WTC11 (cell line): ENCODE measurements around the gene SLC17A4. TPM values are rescaled to one million over a fixed set of nuclear protein-coding genes. Genes with fewer than 3 reads are reported as not detected.

Experiments used
- ATAC-seq: fragments of 200-7000 bp; cut with Tn5 transposase; 2 replicates; pipeline ENCODE4 v1.10.0; 2021; ENCODE audit warnings: mild to moderate bottlenecking, moderate library complexity
- CTCF ChIA-PET: fragments of 300-600 bp; sonication (Branson Sonifier 250); formaldehyde crosslinking; loops from one replicate; lab custom pipeline; 2021; ENCODE audit warnings: antibody characterized with exemption; lab: Charles Lee
- POLR2A ChIA-PET: fragments of 350-600 bp; sonication (Branson Sonifier 250); formaldehyde crosslinking; loops from one replicate; lab custom pipeline; 2021; ENCODE audit warnings: antibody characterized with exemption; lab: Charles Lee
- DNase-seq: peaks from one replicate; pipeline ENCODE4 v3.0.0; 2021; ENCODE audit warnings: low spot score
- H3K27ac Mint-ChIP-seq: 2 replicates; pipeline ENCODE4 v1.8.0; 2021; ENCODE audit warnings: mixed read lengths
- H3K27me3 Mint-ChIP-seq: 2 replicates; pipeline ENCODE4 v1.8.0; 2021; ENCODE audit warnings: low read depth, mild to moderate bottlenecking, moderate library complexity, mixed read lengths
- H3K36me3 Mint-ChIP-seq: 2 replicates; pipeline ENCODE4 v1.8.0; 2021; ENCODE audit warnings: mixed read lengths
- H3K4me1 Mint-ChIP-seq: 2 replicates; pipeline ENCODE4 v1.8.0; 2022; ENCODE audit warnings: mixed read lengths
- H3K4me3 Mint-ChIP-seq: 2 replicates; pipeline ENCODE4 v1.8.0; 2021; ENCODE audit warnings: mild to moderate bottlenecking, moderate library complexity, mixed read lengths
- H3K9me3 Mint-ChIP-seq: 2 replicates; pipeline ENCODE4 v1.8.0; 2021; ENCODE audit warnings: mixed read lengths
- AFF4 ChIP-seq: sonication (generic); formaldehyde crosslinking; IDR thresholded peaks from 2 replicates; pipeline ENCODE4 v1.8.1; 2023; ENCODE audit warnings: mild to moderate bottlenecking, missing genetic modification reagents, borderline replicate concordance
- ATF6 ChIP-seq: sonication (generic); formaldehyde crosslinking; IDR thresholded peaks from 2 replicates; pipeline ENCODE4 v1.8.1; 2023; ENCODE audit warnings: mild to moderate bottlenecking, missing genetic modification reagents
- CREB1 ChIP-seq: sonication (generic); formaldehyde crosslinking; IDR thresholded peaks from 2 replicates; pipeline ENCODE4 v1.8.0; 2023; ENCODE audit warnings: mild to moderate bottlenecking, missing genetic modification reagents
- E2F1 ChIP-seq: sonication (generic); formaldehyde crosslinking; IDR thresholded peaks from 2 replicates; pipeline ENCODE4 v1.8.0; 2022; ENCODE audit warnings: mild to moderate bottlenecking, missing genetic modification reagents
- ERG ChIP-seq: fragments of 250-450 bp; sonication (Bioruptor Pico); IDR thresholded peaks from 2 replicates; pipeline ENCODE4 v1.8.0; 2021; ENCODE audit warnings: mild to moderate bottlenecking
- ESRRA ChIP-seq: sonication (generic); formaldehyde crosslinking; IDR thresholded peaks from 2 replicates; pipeline ENCODE4 v1.8.1; 2022; ENCODE audit warnings: mild to moderate bottlenecking, missing genetic modification reagents, borderline replicate concordance
- FOXP1 ChIP-seq: sonication (generic); formaldehyde crosslinking; IDR thresholded peaks from 2 replicates; pipeline ENCODE4 v1.8.0; 2022; ENCODE audit warnings: missing genetic modification reagents, mild to moderate bottlenecking, moderate library complexity, borderline replicate concordance
- GRHL2 ChIP-seq: fragments of 250-450 bp; sonication (Bioruptor Pico); IDR thresholded peaks from 2 replicates; pipeline ENCODE4 v1.8.0; 2022; ENCODE audit warnings: mild to moderate bottlenecking, moderate library complexity; ENCODE audit not compliant: insufficient replicate concordance, severe bottlenecking
- GTF2I ChIP-seq: fragments of 250-450 bp; sonication (Bioruptor Pico); conservative IDR thresholded peaks from 2 replicates; pipeline ENCODE4 v1.4.0; 2021; ENCODE audit warnings: mild to moderate bottlenecking
- NFE2L1 ChIP-seq: sonication (generic); formaldehyde crosslinking; IDR thresholded peaks from 2 replicates; pipeline ENCODE4 v1.8.1; 2023; ENCODE audit warnings: missing genetic modification reagents
- TCF7 ChIP-seq: sonication (generic); formaldehyde crosslinking; IDR thresholded peaks from 2 replicates; pipeline ENCODE4 v1.8.0; 2022; ENCODE audit warnings: mild to moderate bottlenecking, low read depth, missing genetic modification reagents, moderate library complexity
- TEAD1 ChIP-seq: sonication (generic); formaldehyde crosslinking; IDR thresholded peaks from 2 replicates; pipeline ENCODE4 v1.8.0; 2022; ENCODE audit warnings: mild to moderate bottlenecking, missing genetic modification reagents
- USF1 ChIP-seq: sonication (generic); formaldehyde crosslinking; IDR thresholded peaks from 2 replicates; pipeline ENCODE4 v1.8.0; 2022; ENCODE audit warnings: mild to moderate bottlenecking, missing genetic modification reagents
- ZNF121 ChIP-seq: sonication (generic); formaldehyde crosslinking; IDR thresholded peaks from 2 replicates; pipeline ENCODE4 v1.8.0; 2023; ENCODE audit warnings: missing genetic modification reagents
- ZNF512 ChIP-seq: sonication (generic); formaldehyde crosslinking; IDR thresholded peaks from 2 replicates; pipeline ENCODE4 v1.8.1; 2022; ENCODE audit warnings: missing genetic modification reagents, borderline replicate concordance
- total RNA-seq: library from RNA; stranded (reverse); gene quantifications from 3 replicates; pipeline ENCODE4 v1.2.3, GENCODE V29; 2021

SLC17A4 gene
- total RNA-seq, 1 experiment from 2014 or later = not detected

- TF ChIP-seq USF1 (CRISPR knock-in tag) (no peak), ATF6 (no peak), CREB1 (CRISPR knock-in tag) (no peak), ZNF512 (CRISPR knock-in tag) (no peak), FOXP1 (CRISPR knock-in tag) (no peak), GRHL2 (CRISPR knock-in tag) (no peak), TEAD1 (no peak), TCF7 (no peak), ZNF121 (CRISPR knock-in tag) (no peak), E2F1 (CRISPR knock-in tag) (no peak), ESRRA (CRISPR knock-in tag) (no peak)
- TF ChIP-seq, all 79 proteins: peak for 0
Observed at GRCh38 chr6:25769983-25770382, 15.4 kb downstream of the SLC17A4 start (continued).

GRCh38 chr6:25774120-25774715, 19.7 kb downstream of the SLC17A4 start:
- Mint-ChIP-seq H3K4me1 (peaks cover 7% of the 10 kb centered on the region; the same call in 1 of the 2 replicates), H3K27ac (no peak overlapping the region), H3K36me3 (no peaks in the 10 kb centered on the region), H3K4me3 (no peak overlapping the region), H3K27me3 (no peaks in the 10 kb centered on the region), H3K9me3 (no peaks in the 10 kb centered on the region)
- ChIA-PET POLR2A (no interaction called here), CTCF (no interaction called here)
- ATAC-seq (peak; percentile 47), DNase-seq (no peak)
- TF ChIP-seq GTF2I (CRISPR knock-in tag) (no peak), NFE2L1 (CRISPR knock-in tag) (no peak), AFF4 (CRISPR knock-in tag) (no peak), ERG (CRISPR knock-in tag) (no peak)
